GM21526 (cell line): ENCODE results near the gene ACTN2.

ENCODE experiments used
- ATAC-seq: cut with Tn5 transposase; IDR thresholded peaks from one replicate; pipeline ENCODE4 v1.9.1; 2021; ENCODE audit warnings: moderate library complexity; ENCODE audit not compliant: unreplicated experiment, low FRiP score

The ACTN2 gene

DNA sequence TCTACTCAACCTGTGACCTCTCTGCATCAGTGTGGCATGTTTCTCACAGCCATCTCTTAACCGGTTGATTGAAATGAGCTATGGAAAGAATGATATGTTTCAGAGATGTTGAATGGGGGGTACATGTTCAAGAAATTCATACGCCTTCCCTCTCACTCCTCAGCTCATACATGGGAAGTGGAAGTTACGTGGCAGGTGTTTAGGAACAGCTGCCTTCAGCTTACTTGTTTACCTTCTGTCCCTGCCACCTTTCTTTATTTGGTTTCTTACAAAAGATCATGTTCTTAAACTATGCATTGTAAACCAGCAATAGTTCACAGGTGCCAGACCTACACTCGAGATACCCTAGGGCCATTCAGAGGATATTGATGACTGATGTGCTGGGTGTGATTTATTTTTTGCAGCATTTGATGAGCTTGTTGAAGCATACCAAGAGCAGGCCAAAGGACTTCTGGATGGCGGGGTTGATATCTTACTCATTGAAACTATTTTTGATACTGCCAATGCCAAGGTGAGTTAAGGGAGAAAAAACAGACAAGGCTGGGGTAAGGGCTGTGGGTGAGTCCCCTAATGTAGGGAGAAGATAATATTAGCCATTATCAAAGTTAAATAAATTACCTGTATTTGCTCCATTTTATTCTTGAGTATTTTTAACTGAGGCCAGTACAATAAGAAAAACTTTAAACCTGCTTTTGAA is 126.2 kb downstream of the ACTN2 start:
- ATAC-seq: no peak
